Renal cortex interstitium (tissue), 15 donors: ENCODE measurements around the gene ZNF808. TPM values are rescaled to one million over a fixed set of nuclear protein-coding genes. Genes with fewer than 3 reads are reported as not detected.
"Not testable (repeated sequence)": the region's sequence is repeated elsewhere in the genome, so short reads cannot be mapped to it uniquely, and the experiment has no call there.

Experiments
- DNase-seq, 11 donors: peaks; one replicate each; pipeline ENCODE4 v3.0.0-alpha.2; 2013; ENCODE audit warnings: low read depth in 9 of 11, low spot score in 4 of 11; ENCODE audit errors: extremely low read depth in 1 of 11
- long read RNA-seq, 16 experiments: transcript quantifications; one replicate each; lab custom pipeline, GENCODE V29; 2026
- polyA plus RNA-seq, 3 donors: library from polyadenylated mRNA; unstranded; fragments of 120-200 nt; gene quantifications; one replicate each; pipeline ENCODE4 v1.2.1, GENCODE V29; 2013; ENCODE audit not compliant: insufficient read length in 3 of 3

The ZNF808 gene
- 10 to 100 TPM in 2 of 3 donors, 1 to 10 TPM in 1; 9.4 to 20.9 (median 12.7) TPM for polyA plus RNA-seq
- long read RNA-seq, donor 1 = 0 reads
- long read RNA-seq, donor 2, partial matches to known transcripts = 0 of 2 reads
- long read RNA-seq, donor 2, other reads (novel, unspliced or antisense) = 0 of 2 reads
- long read RNA-seq, donor 3 = 0 reads
- long read RNA-seq, donor 4, partial matches to known transcripts = 0 of 1 reads
- long read RNA-seq, donor 4, other reads (novel, unspliced or antisense) = 0 of 1 reads
- long read RNA-seq, donor 5, partial matches to known transcripts = 0 of 5 reads
- long read RNA-seq, donor 5, other reads (novel, unspliced or antisense) = 0 of 5 reads
- long read RNA-seq, donor 6, partial matches to known transcripts = 0 of 3 reads
- long read RNA-seq, donor 6, other reads (novel, unspliced or antisense) = 0 of 3 reads
- long read RNA-seq, donor 7 = 0 reads
- long read RNA-seq, donor 8 = 0 reads
- long read RNA-seq, donor 9, partial matches to known transcripts = 0 of 1 reads
- long read RNA-seq, donor 9, other reads (novel, unspliced or antisense) = 0 of 1 reads
- long read RNA-seq, donor 10 = 0 reads
- long read RNA-seq, donor 11 = 0 reads
- long read RNA-seq, donor 12 = 0 reads
- long read RNA-seq, donor 13, partial matches to known transcripts = 0 of 1 reads
- long read RNA-seq, donor 13, other reads (novel, unspliced or antisense) = 0 of 1 reads
- long read RNA-seq, donor 14 = 0 reads
- long read RNA-seq, donor 15, partial matches to known transcripts = 0 of 2 reads
- long read RNA-seq, donor 15, other reads (novel, unspliced or antisense) = 0 of 2 reads
- long read RNA-seq, donor 16, partial matches to known transcripts = 30 of 40 reads
- long read RNA-seq, donor 16, other reads (novel, unspliced or antisense) = 5 of 40 reads

DNA sequence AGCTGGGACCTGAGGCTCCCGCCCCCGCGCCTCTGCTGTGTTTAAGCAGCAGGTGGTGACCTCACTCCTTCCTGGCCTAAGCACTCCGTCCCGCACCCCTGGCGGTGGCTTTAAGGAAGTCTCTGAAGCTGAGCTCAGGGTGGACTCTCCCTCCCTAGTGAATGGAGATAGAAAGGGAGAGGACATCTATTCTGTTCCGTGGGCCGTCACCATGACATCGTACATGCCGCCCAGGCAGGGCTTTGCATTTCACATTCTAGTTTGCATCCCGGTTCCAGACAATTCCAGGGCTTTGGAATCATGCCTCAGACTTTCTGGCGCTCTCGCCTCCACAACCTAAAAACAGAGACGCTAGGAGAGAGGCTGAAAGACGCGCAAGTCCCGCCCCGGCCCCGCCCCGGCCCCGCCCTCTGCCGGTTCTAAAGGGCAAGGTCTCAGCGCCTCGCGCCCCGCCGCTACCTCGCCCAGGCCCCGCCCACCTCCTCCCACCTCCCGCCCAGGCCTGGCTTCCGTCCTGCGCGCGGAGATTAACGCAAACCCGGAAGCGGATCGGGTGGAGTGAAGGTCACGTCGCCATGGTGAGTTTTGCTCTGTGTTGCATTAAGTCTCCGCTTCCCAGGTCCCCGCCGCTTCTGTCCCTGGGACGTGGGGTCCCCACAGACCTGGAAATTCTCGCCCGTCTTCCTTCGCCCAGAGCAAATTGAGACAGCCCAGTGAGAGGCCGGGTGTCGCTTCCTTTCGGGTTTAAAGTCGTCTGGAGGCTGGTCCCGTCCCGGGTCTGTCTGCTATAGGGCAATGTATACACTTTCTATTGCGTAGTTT, at the start of gene ZNF808:
Gene ZNF808, plus strand, starts transcription at position 535 of the 822 bp plus-strand sequence. CDS start 15,617 bp downstream, outside the sequence.
- DNase-seq = peak; percentile 69 to 89 (median 84)

GRCh38 chr19:52484111-52484743, 43.2 kb upstream of the ZNF808 start:
- DNase-seq = not testable (repeated sequence)

DNA sequence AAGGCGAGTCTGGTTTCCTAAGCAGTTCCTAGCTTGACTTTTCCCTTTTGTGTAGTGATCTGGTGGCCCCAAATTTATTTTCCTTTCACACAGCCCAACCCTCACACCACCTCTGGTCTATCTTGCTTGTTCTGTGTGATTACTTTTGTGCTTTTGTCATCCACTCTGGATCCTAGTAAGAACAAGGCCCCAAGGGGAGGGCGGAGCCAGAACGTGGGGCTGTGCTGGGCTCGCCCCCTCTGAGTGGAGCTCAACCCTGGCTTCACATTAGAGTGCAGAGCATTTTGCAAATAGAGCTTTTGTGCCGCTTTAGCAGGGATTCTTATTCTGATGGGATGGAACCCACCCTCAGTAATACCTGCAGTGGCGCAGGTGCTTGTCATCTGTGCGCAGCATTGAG, 42.4 kb upstream of the ZNF808 start:
- not testable (repeated sequence) for DNase-seq

GRCh38 chr19:52485561-52486240, 41.8 kb upstream of the ZNF808 start:
- DNase-seq = not testable (repeated sequence)

DNA sequence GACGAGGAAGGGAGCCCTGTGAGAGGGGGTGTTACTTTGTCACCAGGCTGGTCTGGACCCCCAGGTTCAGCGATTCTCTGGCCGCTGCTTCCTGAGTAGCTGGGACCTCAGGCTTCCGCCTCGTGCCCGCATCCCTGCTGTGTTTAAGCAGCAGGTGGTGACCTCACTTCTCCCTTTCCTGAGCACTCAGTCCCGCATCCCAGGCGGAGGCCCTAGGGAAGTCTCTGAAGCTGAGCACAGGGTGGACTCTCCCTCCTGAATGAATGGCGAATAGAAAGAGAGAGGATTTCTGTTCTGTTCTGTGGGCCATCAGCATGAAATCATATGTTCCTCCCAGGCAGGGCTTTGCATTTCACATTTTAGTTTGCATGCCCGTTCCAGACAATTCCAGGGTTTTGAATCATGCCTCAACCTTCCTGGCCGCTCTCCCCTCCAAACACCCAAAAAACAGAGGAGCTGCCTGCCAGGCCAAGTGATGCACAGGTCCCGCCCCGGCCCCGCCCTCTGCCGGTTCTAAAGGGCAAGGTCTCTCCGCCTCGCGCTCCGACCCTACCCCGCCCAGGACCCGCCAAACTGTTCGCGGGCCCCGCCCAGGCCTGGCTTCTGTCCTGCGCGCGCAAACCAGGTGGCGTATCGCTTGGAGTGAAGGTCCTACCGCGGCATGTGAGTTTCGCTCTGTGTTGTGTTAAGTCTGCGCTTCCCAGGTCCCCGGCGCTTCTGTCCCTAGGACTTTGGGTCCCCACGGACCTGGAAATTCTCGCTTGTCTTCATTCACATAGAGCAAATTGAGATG, 35.1 kb upstream of the ZNF808 start:
- peak in 9 of 11 donors; percentile 4 to 33 (median 18) for DNase-seq

GRCh38 chr19:52492994-52493470, 34.4 kb upstream of the ZNF808 start:
- peak in 7 of 11 donors; percentile 8 to 21 (median 13) for DNase-seq

- DNase-seq = no peak
These were observed 33.0 kb upstream of the ZNF808 start for GRCh38 chr19:52494518-52494917.

- DNase-seq = no peak
These were observed 28.9 kb upstream of the ZNF808 start for GRCh38 chr19:52498571-52498970.

DNA sequence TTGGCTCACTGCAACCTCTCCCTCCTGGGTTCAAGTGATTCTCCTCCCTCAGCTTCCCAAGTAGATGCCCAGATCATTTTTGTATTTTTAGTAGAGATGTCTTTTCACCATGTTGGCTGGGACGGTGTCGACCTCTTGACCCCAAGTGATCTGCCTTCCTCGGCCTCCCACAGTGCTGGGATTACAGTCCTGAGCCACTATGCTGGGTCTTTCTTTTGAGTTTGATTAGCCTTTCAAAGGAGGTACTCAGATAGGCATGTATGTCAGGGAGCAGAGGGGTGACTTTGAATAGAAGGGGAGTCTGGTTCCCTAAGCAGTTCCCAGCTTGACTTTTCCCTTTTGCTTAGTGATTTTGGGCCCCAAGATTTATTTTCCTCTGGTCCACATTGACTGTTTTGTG, 27.0 kb upstream of the ZNF808 start:
- not testable (repeated sequence) for DNase-seq

GRCh38 chr19:52500991-52501390, 26.5 kb upstream of the ZNF808 start:
- DNase-seq = not testable (repeated sequence)

- DNase-seq = no peak
These were observed 20.2 kb upstream of the ZNF808 start for GRCh38 chr19:52507266-52507665.

DNA sequence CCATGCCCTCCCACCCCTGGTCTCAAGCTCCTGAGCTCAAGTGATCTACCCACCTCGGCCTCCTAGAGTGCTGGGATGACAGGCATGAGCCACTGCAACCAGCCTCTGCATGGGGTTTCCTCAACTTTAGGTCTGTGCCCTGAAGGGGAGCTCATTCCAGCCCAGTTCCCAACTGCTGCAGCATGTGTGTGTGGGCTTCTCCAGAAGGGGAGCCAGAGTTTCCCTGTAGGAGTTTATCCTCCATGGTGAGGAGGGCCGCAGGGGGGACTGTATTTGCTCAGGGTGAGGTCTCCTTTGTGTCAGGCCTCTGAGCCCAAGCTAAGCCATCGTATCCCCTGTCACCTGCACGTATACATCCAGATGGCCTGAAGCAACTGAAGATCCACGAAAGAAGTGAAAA, 11.3 kb upstream of the ZNF808 start:
- DNase-seq = no peak

- DNase-seq = no peak
These were observed 8.8 kb upstream of the ZNF808 start for GRCh38 chr19:52518646-52519045.

DNA sequence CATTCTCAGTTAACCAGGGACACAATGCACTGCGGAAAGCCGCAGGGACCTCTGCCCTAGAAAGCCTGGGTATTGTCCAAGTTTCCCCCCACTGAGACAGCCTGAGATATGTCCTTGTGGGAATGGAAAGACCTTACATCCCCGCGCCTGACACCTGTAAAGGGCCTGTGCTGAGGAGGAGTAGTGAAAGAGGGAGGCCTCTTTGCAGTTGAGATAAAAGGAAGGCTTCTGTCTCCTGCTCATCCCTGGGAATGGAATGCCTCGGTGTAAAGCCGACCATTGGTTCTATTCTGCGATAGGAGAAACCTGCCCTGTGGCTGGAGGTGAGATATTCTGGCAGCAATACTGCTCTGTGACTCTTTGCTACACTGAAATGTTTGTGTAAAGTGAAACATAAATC, 8.3 kb upstream of the ZNF808 start:
- DNase-seq = not testable (repeated sequence)

DNA sequence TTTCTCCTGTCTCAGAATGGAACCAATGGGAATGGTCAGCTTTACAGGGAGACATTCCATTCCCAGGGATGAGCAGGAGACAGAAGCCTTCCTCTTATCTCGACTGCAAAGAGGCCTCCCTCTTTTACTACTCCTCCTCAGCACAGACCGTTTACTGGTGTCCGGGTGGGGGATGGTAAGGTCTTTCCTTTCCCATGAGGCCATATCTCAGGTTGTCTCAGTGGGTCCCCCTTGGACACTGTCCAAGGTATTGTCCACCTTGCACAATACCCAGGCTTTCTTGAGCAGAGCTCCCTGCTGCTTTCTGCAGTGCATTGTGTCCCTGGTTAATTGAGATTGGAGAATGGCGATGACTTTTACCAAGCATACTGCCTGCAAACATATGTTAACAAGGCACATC, 7.5 kb upstream of the ZNF808 start:
- DNase-seq = no peak

DNA sequence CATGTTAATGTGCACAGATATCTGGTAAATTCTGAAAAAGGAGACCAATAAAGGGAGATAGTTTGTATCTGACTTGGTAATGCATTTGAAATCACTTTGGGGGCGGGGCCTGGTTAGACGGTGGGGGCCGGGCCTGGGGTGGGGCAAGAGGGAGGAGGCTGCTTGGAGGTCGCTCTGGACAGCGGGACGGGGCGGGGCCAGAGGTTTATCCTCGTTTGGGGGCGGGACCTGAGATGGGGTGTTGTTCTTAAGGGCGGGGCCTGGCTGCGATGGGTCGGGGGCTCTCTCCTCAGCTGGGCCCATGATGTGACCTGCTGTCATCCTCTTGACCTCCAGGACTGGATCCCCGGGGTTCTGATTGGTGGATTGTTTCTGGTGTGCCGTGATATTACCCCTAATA, 4.9 kb upstream of the ZNF808 start:
- DNase-seq = no peak

DNA sequence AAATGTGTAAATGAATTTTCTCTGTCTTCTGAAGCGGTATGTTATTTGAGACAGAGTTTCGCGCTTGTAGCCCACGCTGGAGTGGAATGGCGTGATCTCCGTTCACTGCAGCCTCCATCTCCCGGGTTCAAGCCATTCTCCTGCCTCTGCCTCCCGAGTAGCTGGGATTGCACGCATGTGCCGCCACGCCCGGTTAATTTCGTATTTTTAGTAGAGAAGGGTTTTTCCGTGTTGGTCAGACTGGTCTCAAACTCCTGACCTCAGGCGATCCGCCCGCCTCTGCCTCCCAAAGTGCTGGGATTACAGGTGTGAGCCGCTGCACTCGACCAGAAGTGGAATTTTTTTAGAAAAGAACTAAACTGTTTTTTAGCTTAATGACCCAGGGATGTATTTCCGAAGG, 3.4 kb upstream of the ZNF808 start:
- no peak for DNase-seq
